ENCODE results near the gene RDH14.

The RDH14 gene

GRCh38 chr2:18522484-18523146, 37.8 kb downstream of the RDH14 start:
- DNase-seq (ENCODE audit: low read depth in 2 of 2) = no peak

DNA sequence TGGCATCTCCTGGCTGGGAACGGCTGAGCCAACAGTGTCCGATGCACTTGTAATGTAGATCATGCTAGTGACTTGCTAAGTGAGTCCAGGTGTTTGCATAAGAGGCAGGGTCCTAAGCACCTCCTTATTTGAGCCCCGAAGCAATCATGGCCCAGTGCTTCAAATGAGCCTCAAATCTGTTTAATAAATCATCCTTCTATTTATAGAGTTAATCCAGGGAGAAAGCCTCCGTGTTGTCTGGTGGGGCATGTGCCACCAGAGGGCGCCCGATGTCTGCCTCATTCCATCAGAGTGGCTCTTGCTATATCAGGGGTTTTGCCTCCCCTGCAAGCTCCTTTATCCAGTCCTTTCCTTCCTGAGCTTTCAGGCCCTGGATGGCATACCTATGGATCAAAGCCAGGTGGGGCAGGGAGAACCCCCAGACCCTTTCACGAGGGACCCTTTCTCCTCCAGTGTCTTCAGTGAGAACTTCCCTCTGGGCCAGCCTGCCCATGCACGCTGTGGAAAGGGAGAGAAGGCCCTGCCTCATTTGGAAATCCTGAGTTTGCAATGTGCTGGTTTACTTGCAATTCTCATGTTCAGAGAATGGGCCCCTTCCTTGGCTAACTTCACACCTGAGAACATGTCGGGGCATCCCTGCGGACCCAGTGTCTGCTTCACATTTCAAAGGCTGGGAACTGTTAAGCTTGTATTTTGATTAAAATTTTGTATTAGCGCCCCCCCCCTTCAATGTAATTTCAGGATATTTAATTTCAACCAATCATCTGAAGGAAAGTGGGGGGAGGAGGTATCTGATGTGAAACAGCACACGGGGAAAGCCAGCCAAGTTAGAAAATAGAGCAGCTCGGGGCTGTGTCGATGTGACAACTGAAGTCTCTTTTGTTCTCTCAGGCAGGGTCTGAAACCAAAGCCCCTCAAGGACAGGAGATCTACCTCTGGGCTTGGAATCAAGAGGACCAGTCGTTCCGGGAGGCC, 39.7 kb downstream of the RDH14 start:
- peak; percentile 44 to 61 for DNase-seq (ENCODE audit: low read depth in 2 of 2)

- no peak for DNase-seq (ENCODE audit: low read depth in 2 of 2)
Observed at GRCh38 chr2:18519914-18520450, 40.5 kb downstream of the RDH14 start.

GRCh38 chr2:18518116-18519111, 42.0 kb downstream of the RDH14 start:
- no peak for DNase-seq (ENCODE audit: low read depth in 2 of 2)

- no peak for DNase-seq (ENCODE audit: low read depth in 2 of 2)
Observed at GRCh38 chr2:18517386-18517785, 43.1 kb downstream of the RDH14 start.

DNA sequence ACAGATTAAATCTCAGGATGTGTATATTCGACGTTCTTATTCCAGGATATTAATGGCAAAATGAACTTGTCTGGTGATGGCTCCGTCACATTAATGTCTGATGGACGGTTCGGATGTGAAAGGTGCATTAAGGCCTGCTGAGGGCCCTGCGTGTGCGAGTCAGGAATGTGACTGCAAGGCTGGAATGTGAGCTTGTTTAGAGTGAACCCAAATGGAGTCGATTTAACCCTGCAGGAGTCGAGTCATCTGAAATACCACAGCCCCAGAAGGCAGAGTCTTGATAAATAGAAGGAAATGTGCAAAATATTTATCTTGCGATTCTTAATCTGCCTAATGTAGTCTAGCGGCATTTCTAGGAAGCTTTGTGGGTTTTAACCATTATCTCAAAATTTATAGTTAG, 44.3 kb downstream of the RDH14 start:
- no peak for DNase-seq (ENCODE audit: low read depth in 2 of 2)

DNA sequence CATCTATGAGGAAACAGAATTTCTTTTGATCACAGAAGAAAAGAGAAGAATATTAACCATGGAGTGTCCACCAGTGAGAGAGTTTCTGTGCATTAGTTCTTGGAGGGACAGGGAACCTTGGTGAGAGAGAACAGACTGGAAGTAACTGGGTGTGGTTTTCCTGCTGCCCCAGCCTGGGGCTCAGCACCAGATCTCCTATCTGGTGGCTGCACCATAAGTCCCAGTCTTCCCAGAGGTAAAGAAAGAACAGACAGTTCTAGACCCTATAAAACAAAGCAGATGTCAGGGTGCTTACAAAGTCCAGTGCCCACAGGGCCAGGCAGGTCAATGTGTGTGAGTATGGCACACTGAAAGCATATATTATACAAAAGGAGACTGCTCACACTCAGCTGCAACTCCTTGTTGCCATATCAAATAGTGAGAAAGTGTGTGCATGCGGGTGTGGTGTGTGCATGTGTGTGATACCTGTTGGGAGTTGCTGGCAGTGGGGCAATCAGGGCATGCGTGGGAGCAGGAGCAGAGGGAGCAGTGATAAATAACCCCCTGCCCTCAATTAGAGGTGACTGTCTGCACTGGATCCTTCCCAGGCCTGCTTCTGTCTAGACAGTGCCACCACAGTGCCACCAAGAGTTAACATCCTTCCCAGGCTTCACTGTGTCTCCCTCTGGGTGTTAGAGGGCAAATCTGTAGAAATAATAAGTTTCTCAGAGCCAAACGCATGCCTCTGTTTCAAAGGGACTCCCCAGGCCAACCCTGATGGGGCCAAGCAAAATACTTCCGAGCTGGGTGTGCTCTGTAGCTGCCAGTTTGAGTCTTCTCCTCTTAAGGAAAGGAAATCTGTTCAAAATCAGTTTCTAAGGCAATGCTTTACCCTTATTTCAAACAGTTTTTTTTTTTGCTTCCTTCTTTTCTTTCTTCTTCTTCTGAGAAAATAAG, 45.7 kb downstream of the RDH14 start:
- DNase-seq (ENCODE audit: low read depth in 2 of 2) = no peak

DNA sequence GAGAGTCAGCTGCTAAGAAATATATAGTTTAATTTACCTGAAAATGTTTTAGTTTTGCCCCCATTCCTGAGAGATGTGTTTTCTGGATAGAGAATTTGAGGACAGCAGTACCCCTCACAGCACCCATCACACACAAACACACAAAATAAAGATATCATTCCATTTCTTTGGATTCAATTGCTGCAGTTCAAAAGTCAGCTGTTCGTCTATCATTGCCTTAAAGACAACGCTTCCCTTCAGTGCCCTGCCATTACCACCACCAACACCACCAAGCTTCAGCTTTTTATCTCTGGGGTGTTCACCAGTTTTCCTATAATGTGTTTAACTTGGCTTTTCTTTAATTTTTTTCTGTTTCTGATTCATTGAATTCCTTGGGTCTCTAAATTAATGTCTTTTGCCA, 49.7 kb downstream of the RDH14 start:
- no peak for DNase-seq (ENCODE audit: low read depth in 2 of 2)

GRCh38 chr2:18506883-18507509, 53.5 kb downstream of the RDH14 start:
- no peak for DNase-seq (ENCODE audit: low read depth in 2 of 2)

DNA sequence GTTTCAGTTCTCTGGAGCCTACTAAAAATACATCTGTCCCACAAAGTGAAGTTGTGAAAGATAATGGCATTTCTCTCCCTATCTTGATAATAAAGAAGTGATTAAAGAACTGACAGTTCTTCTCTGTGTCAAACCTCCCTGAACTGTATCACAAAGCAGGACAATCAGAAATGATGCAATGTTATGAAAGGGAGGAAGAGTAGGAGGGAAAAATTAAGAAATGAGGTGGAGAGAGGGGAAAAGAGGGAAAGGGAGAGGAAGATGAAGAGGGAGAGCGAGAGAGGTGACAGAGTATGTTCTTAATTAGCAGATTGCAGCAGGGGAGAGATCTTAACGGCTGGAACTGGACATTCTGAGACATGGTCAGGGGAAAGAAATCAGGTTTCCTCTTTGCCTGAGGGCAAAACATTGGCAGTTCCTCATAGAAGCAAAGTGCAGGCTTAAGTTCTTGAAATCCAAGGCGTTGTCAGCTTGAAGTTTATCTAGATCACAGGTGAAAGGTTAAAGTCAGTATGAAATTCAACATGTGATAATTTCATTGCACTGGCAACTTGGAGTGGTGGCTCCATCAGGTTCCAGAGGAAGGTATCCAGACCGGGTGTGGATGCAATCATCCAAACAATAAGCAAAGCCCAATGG, 54.6 kb downstream of the RDH14 start:
- DNase-seq (ENCODE audit: low read depth in 2 of 2) = no peak

All from stimulated activated CD8-positive, alpha-beta memory T cell treated with anti-CD3 and anti-CD28 coated beads, Interleukin-7, amount 100 ng/mL, for 1 hour (primary cell).